ENCODE results near the gene CNNM4. TPM values are rescaled to one million over a fixed set of nuclear protein-coding genes. Genes with fewer than 3 reads are reported as not detected.

Gene CNNM4
- total RNA-seq, 1 donor from 2014 or later, result 8.3 TPM

- no peak for DNase-seq (ENCODE audit: extremely low spot score in 2 of 2)
- Histone ChIP-seq H3K27ac (no peak overlapping the region), H3K36me3 (no peaks in the 10 kb centered on the region), H3K27me3 (no peaks in the 10 kb centered on the region), H3K9me3 (no peaks in the 10 kb centered on the region), H3K4me3 (no peak overlapping the region), H3K4me1 (peaks cover 53% of the 10 kb centered on the region)
- intact Hi-C loops (cut with DNase I), result loop anchor here (10.0 kb wide), 1 partner anchor 135 kb away; the partner anchor contains the start of gene KANSL3
- TF ChIP-seq POLR2AphosphoS5 (IDR thresholded peaks at IDR 0.05; ENCODE audit: insufficient read depth in 1 of 2, low read depth in 1 of 2), result no peak
- TF ChIP-seq, protein P1, sequence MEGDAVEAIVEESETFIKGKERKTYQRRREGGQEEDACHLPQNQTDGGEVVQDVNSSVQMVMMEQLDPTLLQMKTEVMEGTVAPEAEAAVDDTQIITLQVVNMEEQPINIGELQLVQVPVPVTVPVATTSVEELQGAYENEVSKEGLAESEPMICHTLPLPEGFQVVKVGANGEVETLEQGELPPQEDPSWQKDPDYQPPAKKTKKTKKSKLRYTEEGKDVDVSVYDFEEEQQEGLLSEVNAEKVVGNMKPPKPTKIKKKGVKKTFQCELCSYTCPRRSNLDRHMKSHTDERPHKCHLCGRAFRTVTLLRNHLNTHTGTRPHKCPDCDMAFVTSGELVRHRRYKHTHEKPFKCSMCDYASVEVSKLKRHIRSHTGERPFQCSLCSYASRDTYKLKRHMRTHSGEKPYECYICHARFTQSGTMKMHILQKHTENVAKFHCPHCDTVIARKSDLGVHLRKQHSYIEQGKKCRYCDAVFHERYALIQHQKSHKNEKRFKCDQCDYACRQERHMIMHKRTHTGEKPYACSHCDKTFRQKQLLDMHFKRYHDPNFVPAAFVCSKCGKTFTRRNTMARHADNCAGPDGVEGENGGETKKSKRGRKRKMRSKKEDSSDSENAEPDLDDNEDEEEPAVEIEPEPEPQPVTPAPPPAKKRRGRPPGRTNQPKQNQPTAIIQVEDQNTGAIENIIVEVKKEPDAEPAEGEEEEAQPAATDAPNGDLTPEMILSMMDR (IDR thresholded peaks at IDR 0.05), result no peak
- TF ChIP-seq POLR2A (IDR thresholded peaks at IDR 0.05), result no peak
Measured at GRCh38 chr2:96769814-96770213, 9.1 kb downstream of the CNNM4 start.

DNA sequence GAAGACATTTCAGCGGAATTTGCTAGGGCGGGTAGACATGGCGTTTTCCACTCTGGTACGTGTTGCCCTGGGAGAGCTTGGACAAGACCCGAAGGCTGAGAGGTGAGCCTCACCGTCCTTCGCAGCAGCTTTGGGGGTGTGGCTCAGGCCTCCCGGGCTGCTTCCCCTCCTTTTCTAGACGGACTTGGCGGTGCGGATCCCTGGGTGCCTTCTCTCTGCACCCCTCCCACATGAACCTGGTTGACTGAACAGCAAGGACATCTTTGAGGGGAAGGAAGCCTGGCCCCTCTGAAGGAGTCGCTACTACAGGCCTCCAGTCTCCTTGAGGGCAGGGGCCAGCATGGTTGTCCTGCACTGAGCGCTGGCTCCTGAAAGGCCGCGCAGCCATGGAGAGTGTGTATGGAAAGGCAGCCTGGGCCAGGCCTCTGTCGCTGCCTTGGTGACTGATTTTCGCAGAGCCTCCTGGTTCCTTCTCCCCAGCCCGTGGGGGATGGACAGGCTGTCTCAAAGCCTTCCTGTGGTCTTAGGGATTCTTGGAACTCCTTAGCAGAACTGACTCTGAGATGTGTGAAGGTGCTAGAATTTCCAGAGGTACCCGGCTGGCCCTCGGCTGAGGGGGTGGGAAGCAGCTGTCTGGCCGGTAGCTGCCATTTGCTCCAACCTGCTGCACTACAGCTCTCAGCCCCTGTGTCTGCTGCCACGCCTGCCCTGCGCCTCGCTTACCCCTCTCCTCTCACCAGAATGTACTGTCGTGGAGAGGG is 9.9 kb downstream of the CNNM4 start:
- no peak for DNase-seq (ENCODE audit: extremely low spot score in 2 of 2)
- intact Hi-C loops (cut with DNase I), result no loop called here
- Histone ChIP-seq H3K27me3 (no peaks in the 10 kb centered on the region), H3K27ac (no peak overlapping the region), H3K4me1 (peaks cover 47% of the 10 kb centered on the region), H3K36me3 (no peaks in the 10 kb centered on the region), H3K4me3 (no peak overlapping the region), H3K9me3 (no peaks in the 10 kb centered on the region)
- no peak for TF ChIP-seq POLR2AphosphoS5 (IDR thresholded peaks at IDR 0.05; ENCODE audit: insufficient read depth in 1 of 2, low read depth in 1 of 2)
- no peak for TF ChIP-seq POLR2A (IDR thresholded peaks at IDR 0.05)
- TF ChIP-seq, protein P1 (IDR thresholded peaks at IDR 0.05), result no peak

GRCh38 chr2:96771796-96772618 is 11.3 kb downstream of the CNNM4 start:
- peaks cover 47% of the 10 kb centered on the region for H3K4me1 ChIP-seq
- no peak overlapping the region for H3K27ac ChIP-seq
- TF ChIP-seq POLR2A (IDR thresholded peaks at IDR 0.05) (no peak), POLR2AphosphoS5 (IDR thresholded peaks at IDR 0.05; ENCODE audit: insufficient read depth in 1 of 2, low read depth in 1 of 2) (no peak)
- TF ChIP-seq, protein P1 (IDR thresholded peaks at IDR 0.05), result no peak
- no peak for DNase-seq (ENCODE audit: extremely low spot score in 2 of 2)
- H3K27me3 ChIP-seq, result no peaks in the 10 kb centered on the region
- intact Hi-C loops (cut with DNase I), result no loop called here
- H3K4me3 ChIP-seq, result no peak overlapping the region
- H3K36me3 ChIP-seq, result no peaks in the 10 kb centered on the region
- H3K9me3 ChIP-seq, result no peaks in the 10 kb centered on the region

GRCh38 chr2:96772903-96773671 is 12.4 kb downstream of the CNNM4 start:
- Histone ChIP-seq H3K27ac (no peak overlapping the region), H3K27me3 (no peaks in the 10 kb centered on the region), H3K4me1 (peaks cover 47% of the 10 kb centered on the region), H3K4me3 (no peak overlapping the region), H3K36me3 (no peaks in the 10 kb centered on the region), H3K9me3 (no peaks in the 10 kb centered on the region)
- DNase-seq (ENCODE audit: extremely low spot score in 2 of 2), result no peak
- intact Hi-C loops (cut with DNase I), result no loop called here
- no peak for TF ChIP-seq POLR2AphosphoS5 (IDR thresholded peaks at IDR 0.05; ENCODE audit: insufficient read depth in 1 of 2, low read depth in 1 of 2)
- TF ChIP-seq POLR2A (IDR thresholded peaks at IDR 0.05), result no peak
- TF ChIP-seq, protein P1 (IDR thresholded peaks at IDR 0.05), result no peak
